NB4 (cell line): ENCODE measurements around the gene ATRNL1.

Source experiments
- DNase-seq: peaks from one replicate; pipeline ENCODE4 v3.0.0; 2010; ENCODE audit warnings: low read depth
- H3K4me3 ChIP-seq: one replicate; pipeline ENCODE4 v1.5.1; 2011; ENCODE audit warnings: mild to moderate bottlenecking, low read depth, low read length, moderate library complexity
- CTCF ChIP-seq: IDR thresholded peaks from one replicate; pipeline ENCODE4 v1.5.1; 2012; ENCODE audit warnings: low read depth, low read length
- MAX ChIP-seq: IDR thresholded peaks from 2 replicates; pipeline ENCODE4 v1.6.1; 2011; ENCODE audit warnings: low read depth, low read length
- MYC ChIP-seq: IDR thresholded peaks from 2 replicates; pipeline ENCODE4 v1.6.1; 2011; ENCODE audit warnings: low read depth, low read length
- POLR2A ChIP-seq: IDR thresholded peaks from 2 replicates; pipeline ENCODE4 v1.6.1; 2011; ENCODE audit warnings: mild to moderate bottlenecking; ENCODE audit not compliant: insufficient read length; ENCODE audit errors: extremely low read depth

The ATRNL1 gene

GRCh38 chr10:115706488-115707076, 613.4 kb downstream of the ATRNL1 start:
- peak; percentile 37 for DNase-seq
- TF ChIP-seq CTCF (peak; percentile 27), POLR2A (no peak)
- H3K4me3 ChIP-seq, result no peak overlapping the region

GRCh38 chr10:115710136-115710535, 617.0 kb downstream of the ATRNL1 start:
- no peak overlapping the region for H3K4me3 ChIP-seq
- no peak for DNase-seq
- TF ChIP-seq POLR2A (no peak), MYC (no peak), MAX (no peak), CTCF (no peak)

GRCh38 chr10:115711306-115711705, 618.1 kb downstream of the ATRNL1 start:
- no peak for TF ChIP-seq CTCF
- no peak for TF ChIP-seq POLR2A
- TF ChIP-seq MYC, result no peak
- TF ChIP-seq MAX, result no peak
- no peak for DNase-seq
- no peak overlapping the region for H3K4me3 ChIP-seq

- TF ChIP-seq MAX, result no peak
- no peak for TF ChIP-seq MYC
- TF ChIP-seq POLR2A, result no peak
- TF ChIP-seq CTCF, result no peak
- no peak overlapping the region for H3K4me3 ChIP-seq
- DNase-seq, result no peak
Measured at GRCh38 chr10:115720121-115720520, 627.0 kb downstream of the ATRNL1 start.

GRCh38 chr10:115727129-115727528, 634.0 kb downstream of the ATRNL1 start:
- H3K4me3 ChIP-seq, result no peak overlapping the region
- no peak for DNase-seq
- TF ChIP-seq MAX (no peak), MYC (no peak), POLR2A (no peak), CTCF (no peak)

GRCh38 chr10:115744089-115744488, 650.9 kb downstream of the ATRNL1 start:
- H3K4me3 ChIP-seq, result no peak overlapping the region

More at GRCh38 chr10:115744089-115744488, 650.9 kb downstream of the ATRNL1 start:
- no peak for DNase-seq
- no peak for TF ChIP-seq POLR2A
